ENCODE data around the gene SDF4. TPM values are rescaled to one million over a fixed set of nuclear protein-coding genes. Genes with fewer than 3 reads are reported as not detected.

Gene SDF4
- total and polyA plus RNA-seq, 2 donors (not counting 1 experiment from before 2014, with no cell fraction given): 100 to 143 TPM

- H4K20me1 ChIP-seq (ENCODE audit: control insufficient read depth, insufficient read depth, low read length, poor library complexity, severe bottlenecking): no peaks in the 10 kb centered on the region
- peaks cover 0 to 53% (median 19%) of the 10 kb centered on the region in 4 experiments for H3K27me3 ChIP-seq (replicated peaks in 1 of 4; ENCODE audit: control extremely low read depth in 1 of 4, control insufficient read depth in 3 of 4, insufficient read depth in 4 of 4, low read length in 3 of 4)
- H2AFZ ChIP-seq (ENCODE audit: insufficient read depth, low read depth, low read length, poor library complexity, severe bottlenecking): no peak overlapping the region
- H3K79me2 ChIP-seq (ENCODE audit: control insufficient read depth, insufficient read depth, low read length): no peaks in the 10 kb centered on the region
- no peak overlapping the region for H3K4me3 ChIP-seq (ENCODE audit: control extremely low read depth in 1 of 5, extremely low read depth in 1 of 5, insufficient read depth in 1 of 5, low read depth in 2 of 5, low read length in 4 of 5)
- H3K27ac ChIP-seq (ENCODE audit: low read length in 2 of 2): no peak overlapping the region
- WGBS (ENCODE audit: insufficient coverage): 92% methylated on average over 25 of the region's 26 CpGs
- H3K4me1 ChIP-seq (ENCODE audit: control insufficient read depth in 2 of 2, insufficient read depth in 2 of 2, low read length in 2 of 2): peaks cover 8 to 17% of the 10 kb centered on the region in 2 donors
- H3K9me3 ChIP-seq (ENCODE audit: control extremely low read depth in 1 of 3, control insufficient read depth in 2 of 3, insufficient read depth in 1 of 3, low read length in 2 of 3): peaks cover 0 to 5% (median 0%) of the 10 kb centered on the region in 3 donors
- POLR2A ChIA-PET: no interaction called here
- H3K9ac ChIP-seq (ENCODE audit: low read length): no peak overlapping the region
- intact Hi-C loops (cut with micrococcal nuclease): no loop called here
- CTCF ChIA-PET: no interaction called here
- DNase-seq (no peak), ATAC-seq (ENCODE audit: low read depth) (no peak)
- no peak for TF ChIP-seq CTCF (IDR thresholded peaks at IDR 0.05)
- no peak for TF ChIP-seq EZH2 (IDR thresholded peaks at IDR 0.05; ENCODE audit: borderline replicate concordance, insufficient read depth, low read depth, low read length, poor library complexity, severe bottlenecking)
- Mint-ChIP-seq H3K4me3 (no peak overlapping the region), H3K27me3 (peaks cover 16% of the 10 kb centered on the region), H3K27ac (peak overlapping the region; percentile 27), H3K9me3 (ENCODE audit: insufficient read depth) (no peaks in the 10 kb centered on the region), H3K4me1 (peaks cover 21% of the 10 kb centered on the region)
- H3K4me2 ChIP-seq (replicated peaks; ENCODE audit: low read depth, low read length, poor library complexity, severe bottlenecking): no peak overlapping the region
- H3K36me3 ChIP-seq (replicated peaks in 1 of 2; ENCODE audit: control extremely low read depth in 1 of 2, control insufficient read depth in 1 of 2, extremely low read depth in 1 of 2, insufficient read depth in 2 of 2, low read length in 1 of 2): no peaks in the 10 kb centered on the region
Observed at GRCh38 chr1:1181129-1181937, 50.5 kb downstream of the SDF4 start.

All from B cell (primary cell).